T-helper 2 cell treated with Interferon-gamma antibody and Interleukin-4, amounts not matched to agents 5 μg/mL and 100 μg/mL, for 36 hours (primary cell): ENCODE data around the gene AEN.

Experiments used
- DNase-seq: peaks from one replicate; pipeline ENCODE4 v3.0.0; 2021; ENCODE audit warnings: low spot score
- H3K27ac Mint-ChIP-seq: one replicate; pipeline ENCODE4 v1.8.0; 2021; ENCODE audit warnings: mild to moderate bottlenecking, mixed read lengths
- H3K27me3 Mint-ChIP-seq: one replicate; pipeline ENCODE4 v1.8.0; 2021; ENCODE audit warnings: low read depth, mixed read lengths
- H3K36me3 Mint-ChIP-seq: one replicate; pipeline ENCODE4 v1.8.0; 2021; ENCODE audit warnings: low read depth, mixed read lengths
- H3K4me1 Mint-ChIP-seq: one replicate; pipeline ENCODE4 v1.8.0; 2021; ENCODE audit warnings: low read depth, mixed read lengths
- H3K4me3 Mint-ChIP-seq: one replicate; pipeline ENCODE4 v1.8.0; 2022; ENCODE audit warnings: mild to moderate bottlenecking, moderate library complexity, mixed read lengths
- H3K9me3 Mint-ChIP-seq: one replicate; pipeline ENCODE4 v1.8.0; 2021; ENCODE audit warnings: mixed read lengths

Gene AEN

DNA sequence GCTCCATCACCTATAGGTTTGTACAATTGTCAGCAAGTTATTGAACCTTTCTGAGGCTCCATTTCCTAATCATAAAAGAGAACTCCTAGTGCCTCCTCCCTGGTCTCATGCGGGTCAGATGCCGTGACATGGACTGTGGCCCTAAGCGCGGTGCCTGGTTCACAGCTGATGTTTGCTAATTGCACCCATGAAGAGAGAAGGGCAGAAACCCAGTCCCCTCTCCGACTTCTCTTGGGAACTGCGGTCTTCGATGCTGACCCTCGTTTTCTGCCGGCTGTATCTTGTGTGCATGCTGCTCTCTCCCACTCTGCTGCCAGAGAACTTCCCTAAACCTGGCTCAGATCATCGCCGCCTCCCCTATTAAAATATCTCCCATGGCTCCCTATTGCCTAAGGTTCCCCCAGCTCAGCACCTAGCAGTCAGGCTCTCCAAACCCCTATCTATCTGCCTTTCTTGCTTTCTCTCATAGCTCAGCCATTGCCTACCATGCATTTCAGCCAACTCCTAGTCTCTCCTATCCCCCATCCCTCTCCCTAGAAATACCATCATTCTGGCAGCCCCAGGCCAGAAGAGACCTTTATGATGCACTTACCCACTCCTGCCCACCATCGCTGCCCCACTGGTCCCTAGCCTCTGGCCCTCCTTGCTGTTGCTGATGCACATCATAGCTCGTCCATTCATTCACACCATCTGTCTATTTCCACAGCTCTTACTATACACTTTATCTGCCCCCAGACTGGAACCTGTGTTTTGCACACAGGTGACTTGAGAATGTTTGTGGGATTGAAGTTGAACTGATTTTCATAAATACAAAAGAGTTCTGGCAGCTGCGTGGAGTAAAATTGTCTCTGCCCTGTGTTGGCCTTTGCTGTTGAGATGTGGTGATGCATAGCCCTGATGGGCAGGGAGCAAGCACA lies 24.3 kb downstream of the AEN start:
- Mint-ChIP-seq H3K27ac (no peak overlapping the region), H3K9me3 (no peaks in the 10 kb centered on the region), H3K4me3 (no peak overlapping the region), H3K36me3 (peaks cover 30% of the 10 kb centered on the region), H3K4me1 (peaks cover 34% of the 10 kb centered on the region), H3K27me3 (no peaks in the 10 kb centered on the region)
- DNase-seq = no peak

DNA sequence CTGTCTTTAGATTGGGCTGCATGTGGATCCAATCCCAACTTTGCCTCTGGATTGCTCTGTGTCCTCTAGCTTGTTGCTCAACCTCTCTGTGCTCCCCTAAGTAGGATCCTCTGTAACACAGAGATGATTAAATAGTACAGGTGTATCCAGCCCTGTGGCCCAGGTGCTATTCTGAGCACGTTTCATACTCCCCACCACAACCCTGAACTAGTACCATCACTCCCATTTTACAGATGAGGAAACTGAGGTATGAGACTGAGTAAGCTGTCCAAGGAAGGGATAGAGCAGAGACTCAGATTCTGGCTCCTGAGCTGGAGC lies 24.9 kb downstream of the AEN start:
- peaks cover 29% of the 10 kb centered on the region for H3K36me3 Mint-ChIP-seq
- H3K27ac Mint-ChIP-seq = no peak overlapping the region

GRCh38 chr15:88646951-88647350 lies 25.8 kb downstream of the AEN start:
- DNase-seq = no peak
- Mint-ChIP-seq H3K4me3 (no peak overlapping the region), H3K9me3 (no peaks in the 10 kb centered on the region), H3K36me3 (peaks cover 29% of the 10 kb centered on the region), H3K4me1 (peaks cover 41% of the 10 kb centered on the region), H3K27ac (no peak overlapping the region), H3K27me3 (no peaks in the 10 kb centered on the region)

More for the DNA sequence above, 24.9 kb downstream of the AEN start:
- H3K4me3 Mint-ChIP-seq = no peak overlapping the region
- H3K4me1 Mint-ChIP-seq = peaks cover 36% of the 10 kb centered on the region
- no peaks in the 10 kb centered on the region for H3K9me3 Mint-ChIP-seq
- no peaks in the 10 kb centered on the region for H3K27me3 Mint-ChIP-seq
- no peak for DNase-seq

- peak overlapping the region; percentile 62 for H3K27ac Mint-ChIP-seq
- H3K36me3 Mint-ChIP-seq = peaks cover 24% of the 10 kb centered on the region
- H3K9me3 Mint-ChIP-seq = no peaks in the 10 kb centered on the region
- no peak overlapping the region for H3K4me3 Mint-ChIP-seq
- no peaks in the 10 kb centered on the region for H3K27me3 Mint-ChIP-seq
- no peak for DNase-seq
- peaks cover 37% of the 10 kb centered on the region for H3K4me1 Mint-ChIP-seq
Observed at GRCh38 chr15:88647351-88648105, 26.4 kb downstream of the AEN start.

GRCh38 chr15:88648357-88649214 lies 27.4 kb downstream of the AEN start:
- Mint-ChIP-seq H3K4me1 (peaks cover 38% of the 10 kb centered on the region), H3K36me3 (peaks cover 22% of the 10 kb centered on the region), H3K27ac (peak overlapping the region; percentile 91), H3K27me3 (no peaks in the 10 kb centered on the region), H3K4me3 (peak overlapping the region; percentile 82), H3K9me3 (no peaks in the 10 kb centered on the region)
- DNase-seq = no peak

GRCh38 chr15:88649286-88649733 lies 28.2 kb downstream of the AEN start:
- peak overlapping the region; percentile 91 for H3K27ac Mint-ChIP-seq
- H3K9me3 Mint-ChIP-seq = no peaks in the 10 kb centered on the region
- H3K4me3 Mint-ChIP-seq = peak overlapping the region; percentile 82
- peaks cover 38% of the 10 kb centered on the region for H3K4me1 Mint-ChIP-seq
- peaks cover 18% of the 10 kb centered on the region for H3K36me3 Mint-ChIP-seq
- H3K27me3 Mint-ChIP-seq = no peaks in the 10 kb centered on the region
- DNase-seq = peak; percentile 78

DNA sequence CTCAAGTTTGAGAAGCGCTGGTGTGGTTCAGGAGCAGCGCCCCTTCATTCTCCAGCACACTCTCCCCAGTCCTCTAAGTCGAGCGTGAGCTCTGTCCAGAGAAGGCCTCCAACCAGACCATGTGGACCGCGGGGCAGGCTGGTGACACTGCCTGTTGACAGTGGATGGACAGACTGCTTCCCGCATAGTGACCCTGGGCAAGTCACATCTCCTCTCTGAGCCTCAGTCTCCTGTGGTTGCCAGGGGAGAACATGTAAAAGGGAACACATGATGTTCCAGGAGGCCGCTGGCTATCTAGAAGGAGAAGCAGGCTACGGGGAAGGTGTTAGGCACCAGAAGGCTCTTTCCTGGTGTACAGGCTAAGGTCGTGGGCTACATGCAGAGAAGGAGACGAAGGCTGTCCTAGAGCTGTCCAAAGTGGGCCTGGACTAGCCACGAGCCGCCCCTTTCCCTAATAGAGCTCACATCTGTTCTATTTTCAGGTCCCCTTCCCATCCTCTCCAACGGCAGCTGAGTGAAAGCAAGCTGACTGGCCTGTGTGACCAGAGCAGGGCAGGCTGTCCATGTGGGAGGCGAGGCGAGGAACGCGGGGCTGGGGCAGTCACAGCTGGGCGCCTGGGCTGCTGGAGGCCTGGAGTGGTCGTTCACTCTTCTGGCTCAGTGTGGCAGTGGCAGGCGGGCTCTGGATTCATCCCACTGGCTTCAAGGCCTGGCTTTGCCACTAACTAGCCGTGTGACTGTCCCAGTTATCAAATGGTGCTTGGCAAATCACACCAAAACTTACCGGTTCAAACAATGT lies 28.8 kb downstream of the AEN start:
- DNase-seq = no peak
- H3K27ac Mint-ChIP-seq = peak overlapping the region; percentile 91
- no peaks in the 10 kb centered on the region for H3K27me3 Mint-ChIP-seq
- H3K9me3 Mint-ChIP-seq = no peaks in the 10 kb centered on the region
- H3K4me1 Mint-ChIP-seq = peaks cover 38% of the 10 kb centered on the region
- peaks cover 18% of the 10 kb centered on the region for H3K36me3 Mint-ChIP-seq
- peak overlapping the region; percentile 82 for H3K4me3 Mint-ChIP-seq

DNA sequence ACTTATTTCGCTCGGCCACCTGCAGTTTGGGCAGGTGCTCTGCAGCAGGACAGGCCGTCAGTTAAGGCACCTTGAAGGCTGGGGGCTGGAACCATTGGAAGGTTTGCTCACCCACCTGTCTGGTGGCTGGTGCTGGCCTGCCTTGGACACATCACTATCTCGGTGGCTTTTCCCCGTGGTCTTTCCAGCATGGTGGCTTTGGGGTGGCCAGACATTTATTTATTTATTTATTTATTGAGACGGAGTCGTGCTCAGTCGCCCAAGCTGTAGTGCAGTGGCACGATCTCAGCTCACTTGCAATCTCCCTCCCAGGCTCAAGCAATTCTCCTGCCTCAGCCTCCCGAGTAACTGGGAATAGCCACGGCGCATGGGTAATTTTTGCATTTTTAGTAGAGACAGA lies 29.4 kb downstream of the AEN start:
- no peak overlapping the region for H3K27ac Mint-ChIP-seq
- DNase-seq = no peak
- H3K4me1 Mint-ChIP-seq = peaks cover 35% of the 10 kb centered on the region
- peaks cover 15% of the 10 kb centered on the region for H3K36me3 Mint-ChIP-seq
- H3K27me3 Mint-ChIP-seq = no peaks in the 10 kb centered on the region
- no peaks in the 10 kb centered on the region for H3K9me3 Mint-ChIP-seq
- no peak overlapping the region for H3K4me3 Mint-ChIP-seq

DNA sequence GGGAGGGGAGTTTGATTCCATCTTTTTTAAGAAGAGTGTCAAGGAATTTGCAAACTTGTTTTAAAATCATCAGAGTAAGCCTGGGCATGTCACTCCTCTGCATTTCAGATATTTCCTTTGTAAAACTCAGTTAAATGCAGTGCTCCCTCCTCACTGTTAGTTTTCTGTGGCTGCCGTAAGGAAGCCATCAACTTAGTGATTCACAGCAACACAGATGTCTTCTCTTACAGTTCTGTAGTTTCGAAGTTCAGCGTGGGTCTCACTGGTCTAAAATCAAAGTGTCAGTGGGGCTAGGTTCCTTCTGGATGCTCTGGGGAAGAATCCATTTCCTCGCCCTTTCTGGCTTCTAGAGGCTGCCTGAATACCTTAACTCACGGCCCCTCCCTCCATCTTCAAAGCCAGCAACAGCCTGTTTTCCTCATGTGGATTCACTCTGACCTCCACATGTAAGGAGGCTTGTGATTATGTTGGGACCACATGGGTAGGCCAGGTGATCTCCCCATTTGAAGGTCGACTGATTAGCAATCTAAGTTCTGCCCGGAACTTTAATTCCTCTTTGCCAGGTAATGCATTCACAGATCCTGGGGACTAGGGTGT lies 30.1 kb downstream of the AEN start:
- Mint-ChIP-seq H3K4me1 (peaks cover 34% of the 10 kb centered on the region), H3K27ac (no peak overlapping the region), H3K4me3 (no peak overlapping the region), H3K9me3 (no peaks in the 10 kb centered on the region), H3K36me3 (peaks cover 9% of the 10 kb centered on the region), H3K27me3 (no peaks in the 10 kb centered on the region)
- no peak for DNase-seq

- H3K27me3 Mint-ChIP-seq = no peaks in the 10 kb centered on the region
- peaks cover 34% of the 10 kb centered on the region for H3K4me1 Mint-ChIP-seq
- no peak overlapping the region for H3K4me3 Mint-ChIP-seq
- peaks cover 9% of the 10 kb centered on the region for H3K36me3 Mint-ChIP-seq
- H3K9me3 Mint-ChIP-seq = no peaks in the 10 kb centered on the region
- DNase-seq = no peak
- H3K27ac Mint-ChIP-seq = no peak overlapping the region
Observed at GRCh38 chr15:88651971-88652370, 30.8 kb downstream of the AEN start.

DNA sequence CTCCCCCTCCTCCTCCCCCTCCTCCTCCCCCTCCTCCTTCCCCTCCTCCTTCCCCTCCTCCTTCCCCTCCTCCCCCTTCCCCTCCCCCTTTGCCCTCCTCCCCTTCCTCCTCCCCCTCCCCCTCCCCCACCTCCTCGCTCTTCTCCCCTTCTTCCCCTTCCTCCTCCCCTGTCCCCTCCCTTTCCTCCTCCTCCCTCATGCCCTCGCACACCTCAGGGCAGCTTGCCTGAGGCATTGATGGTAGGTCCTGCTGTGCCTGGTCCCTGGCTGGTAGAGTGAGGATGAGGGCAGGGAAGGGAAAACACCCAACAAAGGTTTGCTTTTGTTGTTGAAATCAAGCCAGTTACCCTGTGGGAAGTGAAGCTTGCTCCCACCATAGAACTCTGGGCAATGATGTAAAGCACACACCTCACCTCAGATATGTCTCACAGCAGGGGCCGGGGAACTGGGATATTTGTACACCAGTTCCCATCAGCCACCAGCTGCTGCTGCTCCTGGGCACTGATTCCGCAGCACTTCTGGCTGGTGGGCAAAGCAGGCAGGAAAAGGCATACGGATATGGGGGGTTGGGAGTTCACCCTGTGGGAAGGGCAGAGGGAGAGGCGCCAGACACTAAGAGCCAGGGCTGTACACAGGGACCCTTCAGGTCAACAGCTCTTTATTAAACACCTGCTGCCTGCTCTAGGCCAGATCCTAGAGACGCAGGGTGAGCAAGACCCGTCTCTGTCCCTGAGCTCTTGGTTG lies 31.5 kb downstream of the AEN start:
- no peak for DNase-seq
- Mint-ChIP-seq H3K9me3 (no peaks in the 10 kb centered on the region), H3K27ac (peak overlapping the region; percentile 41)

DNA sequence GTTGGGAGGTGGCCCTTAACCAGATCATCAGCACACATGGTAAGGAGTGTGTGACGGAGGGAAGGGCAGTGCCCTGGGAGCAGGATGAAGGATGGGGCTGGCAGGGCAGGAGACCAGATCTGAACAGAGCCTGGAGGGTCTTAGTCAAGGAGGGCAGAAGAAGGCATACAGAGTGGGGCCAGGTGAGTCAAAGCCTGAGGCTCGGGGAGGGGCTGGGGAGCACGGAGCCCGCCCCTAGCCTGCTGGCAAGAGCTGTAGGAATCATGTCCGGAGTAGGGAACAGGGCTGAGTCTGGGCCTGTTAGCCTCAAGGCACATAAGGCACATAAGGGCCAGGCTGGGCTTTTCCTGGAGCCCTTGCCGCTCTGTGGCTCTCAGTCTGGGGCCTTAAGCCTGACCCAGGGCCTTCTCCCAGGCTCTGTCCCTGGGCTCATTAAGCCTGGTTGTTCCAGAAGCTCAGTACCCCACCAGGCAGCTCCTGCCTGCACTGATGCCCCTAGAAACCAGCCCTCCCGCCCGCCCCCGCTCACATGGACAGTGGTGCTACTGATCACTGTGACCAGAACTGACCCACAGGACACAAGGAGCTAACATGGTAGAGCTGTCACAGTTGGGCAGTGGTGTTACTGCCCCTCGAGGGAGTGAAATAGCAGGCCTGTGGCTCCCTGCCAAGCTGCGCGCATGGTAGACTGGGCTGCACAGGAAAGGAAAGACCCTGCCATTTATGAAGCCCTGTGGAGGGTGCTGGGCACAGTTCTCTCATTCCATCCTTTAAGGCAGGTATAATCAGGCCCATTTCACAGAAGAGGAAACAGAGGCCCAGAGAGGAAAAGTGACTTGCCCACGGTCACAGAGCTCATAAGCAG lies 32.3 kb downstream of the AEN start:
- Mint-ChIP-seq H3K4me3 (no peak overlapping the region), H3K27me3 (no peaks in the 10 kb centered on the region), H3K4me1 (peaks cover 24% of the 10 kb centered on the region), H3K27ac (no peak overlapping the region), H3K36me3 (peaks cover 3% of the 10 kb centered on the region), H3K9me3 (no peaks in the 10 kb centered on the region)
- DNase-seq = peak; percentile 2

More for the DNA sequence above, 31.5 kb downstream of the AEN start:
- peaks cover 3% of the 10 kb centered on the region for H3K36me3 Mint-ChIP-seq
- no peaks in the 10 kb centered on the region for H3K27me3 Mint-ChIP-seq
- H3K4me1 Mint-ChIP-seq = peaks cover 30% of the 10 kb centered on the region
- H3K4me3 Mint-ChIP-seq = no peak overlapping the region
